GM18517 (cell line): Measurements from ENCODE around the gene CSNK1A1.
"Not testable (repeated sequence)": the region's sequence is repeated elsewhere in the genome, so short reads cannot be mapped to it uniquely, and the experiment has no call there.

Source experiments
- ATAC-seq: cut with Tn5 transposase; IDR thresholded peaks from one replicate; pipeline ENCODE4 v1.9.1; 2021; ENCODE audit warnings: mild to moderate bottlenecking, moderate library complexity; ENCODE audit not compliant: unreplicated experiment

The CSNK1A1 gene

DNA sequence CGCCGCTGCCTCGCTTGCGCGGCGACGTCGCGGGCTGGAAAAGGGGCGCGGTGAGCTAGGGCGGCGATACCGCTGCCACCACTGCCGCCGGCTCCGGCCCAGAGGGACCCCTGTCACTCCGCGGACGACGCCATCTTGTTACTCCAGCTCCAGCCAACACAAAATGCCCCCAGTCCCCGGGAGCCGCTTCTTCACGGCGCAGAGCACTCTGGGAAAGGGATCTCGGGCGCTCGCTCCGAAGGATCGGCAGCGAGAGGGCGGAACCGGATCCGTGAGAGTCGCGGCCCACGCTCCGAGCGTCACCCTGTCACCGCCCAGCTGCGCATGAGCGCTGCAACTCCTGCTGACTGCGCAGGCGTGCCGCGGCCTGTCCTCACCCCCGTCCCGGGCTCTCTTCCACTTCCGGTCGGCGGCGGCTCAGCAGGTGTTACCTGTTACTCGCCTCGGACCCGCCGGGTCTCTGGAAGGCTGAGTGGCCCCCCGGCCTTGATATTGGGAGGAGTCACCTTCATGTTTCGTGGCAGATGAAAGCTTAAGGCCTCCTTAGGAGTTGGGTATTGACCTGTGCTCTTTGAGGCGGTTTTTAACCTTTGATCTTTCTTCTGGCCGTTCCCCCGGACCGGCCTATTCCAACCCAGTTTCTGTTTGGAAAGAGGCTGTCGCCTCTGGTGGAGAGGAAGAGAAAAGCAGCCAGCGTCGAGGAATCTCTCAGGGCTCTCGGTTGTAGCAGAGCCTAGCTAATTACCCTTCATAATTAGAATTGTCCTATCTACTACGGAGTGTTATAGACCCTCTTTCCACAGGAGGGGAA is at the start of gene CSNK1A1:
Gene CSNK1A1 (minus strand): TSS at position 213 of the 811 bp plus-strand sequence. CDS start 475 bp downstream, outside the sequence.
- ATAC-seq: peak; percentile 89

DNA sequence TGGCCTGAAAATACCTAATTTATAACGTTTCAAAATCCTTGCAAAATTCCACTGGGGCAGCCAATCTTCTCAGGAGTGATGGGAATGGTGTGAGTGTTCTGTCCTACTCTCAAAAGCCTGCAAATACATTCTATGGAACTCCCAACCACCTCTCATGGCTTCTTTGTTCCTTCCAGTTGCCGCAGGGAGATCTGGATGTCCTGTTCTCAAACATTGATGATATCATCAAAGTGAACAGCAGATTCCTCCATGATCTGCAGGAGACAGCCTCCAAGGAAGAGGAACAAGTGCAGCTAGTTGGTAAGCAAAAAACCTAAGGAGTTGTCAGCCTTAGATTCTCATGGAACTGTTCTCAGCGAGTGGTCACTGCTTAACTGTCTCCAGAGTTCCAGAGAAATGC is 49.7 kb upstream of the CSNK1A1 start:
- no peak for ATAC-seq

DNA sequence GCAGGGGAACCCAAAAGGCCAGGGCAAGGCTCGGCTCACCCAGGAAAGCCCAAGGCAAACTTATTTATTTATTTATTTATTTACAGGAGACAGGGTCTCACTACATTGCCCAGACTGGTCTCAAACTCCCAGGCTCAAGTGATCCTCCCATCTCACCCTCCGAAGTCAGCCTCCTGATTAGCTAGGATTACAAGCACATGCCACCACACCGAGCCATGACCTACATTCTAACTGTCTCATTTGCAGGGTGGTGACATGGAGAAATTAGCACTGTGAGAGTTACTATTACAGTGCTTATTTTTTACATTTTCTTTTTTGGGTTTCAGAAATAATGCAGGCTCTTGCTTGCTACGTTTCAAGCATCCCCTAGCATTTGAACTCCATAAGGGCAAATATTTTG is 48.1 kb upstream of the CSNK1A1 start:
- no peak for ATAC-seq

DNA sequence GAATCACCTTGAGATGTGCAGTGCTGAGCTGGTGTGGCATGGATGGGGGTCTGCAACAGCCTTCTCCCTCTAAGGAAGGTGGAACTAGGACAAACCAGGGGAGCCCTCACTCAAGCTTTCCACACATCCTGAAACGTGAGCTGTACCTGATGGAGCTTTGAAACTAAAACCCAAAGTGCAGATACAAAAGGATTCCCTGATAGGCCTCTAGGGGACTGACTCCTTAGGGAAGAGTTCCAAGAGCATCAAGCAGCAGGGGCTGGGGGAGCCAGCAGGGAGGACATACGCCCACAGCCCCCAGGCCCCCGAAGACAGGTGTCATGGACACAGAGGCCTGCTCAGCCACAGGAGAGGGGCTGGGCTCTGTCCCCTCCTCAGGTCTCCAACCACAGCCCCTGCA is 47.7 kb upstream of the CSNK1A1 start:
- no peak for ATAC-seq

DNA sequence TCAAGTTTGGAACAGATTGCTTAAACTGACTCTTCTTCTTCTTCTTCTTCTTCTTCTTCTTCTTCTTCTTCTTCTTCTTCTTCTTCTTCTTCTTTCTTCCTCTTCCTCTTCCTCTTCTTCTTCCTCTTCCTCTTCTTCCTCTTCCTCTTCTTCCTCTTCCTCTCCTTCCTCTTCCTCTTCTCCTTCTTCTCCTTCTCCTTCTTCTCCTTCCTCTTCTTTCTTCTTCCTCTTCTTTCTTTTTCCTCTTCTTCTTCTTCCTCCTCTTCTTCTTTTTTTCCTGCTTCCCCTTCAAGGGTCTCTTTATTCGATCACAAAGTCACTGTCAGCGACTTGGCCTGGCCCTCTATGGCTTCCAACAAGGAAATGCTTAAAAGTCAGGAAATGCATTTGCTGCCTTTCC is 47.0 kb upstream of the CSNK1A1 start:
- ATAC-seq: not testable (repeated sequence)

DNA sequence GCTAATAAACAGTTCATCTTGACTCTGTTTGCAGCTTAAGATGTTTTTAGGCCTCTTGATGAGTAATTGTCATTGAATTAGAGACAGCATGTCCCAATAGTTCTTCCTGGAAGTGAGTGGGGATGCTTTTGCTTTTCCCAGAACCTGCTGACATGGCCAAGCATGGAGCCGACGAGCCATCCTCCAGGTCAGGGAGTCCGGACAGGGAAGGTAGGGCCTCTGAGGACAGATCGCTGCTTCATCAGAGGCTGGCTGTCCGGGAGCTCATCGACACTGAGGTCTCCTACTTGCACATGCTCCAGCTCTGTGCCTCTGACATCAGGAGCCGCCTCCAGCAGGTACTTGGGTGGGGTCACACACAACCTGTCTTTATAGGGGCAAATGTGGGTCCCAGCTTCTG is 46.4 kb upstream of the CSNK1A1 start:
- no peak for ATAC-seq

DNA sequence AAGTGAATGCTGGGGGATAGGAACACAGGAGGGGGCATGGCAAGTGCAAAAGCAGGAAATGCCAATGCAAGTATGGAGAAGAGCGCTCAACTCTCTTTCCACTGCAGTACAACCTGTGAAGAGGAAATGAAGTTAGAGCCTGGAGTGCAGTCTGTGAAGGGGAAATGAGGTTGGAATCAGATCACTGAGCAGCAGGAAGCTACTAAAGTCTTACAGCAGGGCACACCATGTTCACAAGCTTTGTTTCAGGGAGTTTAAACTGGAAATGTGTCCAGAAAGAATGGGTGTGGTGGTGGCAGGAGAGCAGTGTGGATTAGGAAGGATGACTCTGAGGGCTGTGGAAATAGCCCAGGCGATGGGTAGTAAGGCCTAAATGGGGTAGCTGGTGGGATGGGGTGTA is 45.5 kb upstream of the CSNK1A1 start:
- no peak for ATAC-seq

DNA sequence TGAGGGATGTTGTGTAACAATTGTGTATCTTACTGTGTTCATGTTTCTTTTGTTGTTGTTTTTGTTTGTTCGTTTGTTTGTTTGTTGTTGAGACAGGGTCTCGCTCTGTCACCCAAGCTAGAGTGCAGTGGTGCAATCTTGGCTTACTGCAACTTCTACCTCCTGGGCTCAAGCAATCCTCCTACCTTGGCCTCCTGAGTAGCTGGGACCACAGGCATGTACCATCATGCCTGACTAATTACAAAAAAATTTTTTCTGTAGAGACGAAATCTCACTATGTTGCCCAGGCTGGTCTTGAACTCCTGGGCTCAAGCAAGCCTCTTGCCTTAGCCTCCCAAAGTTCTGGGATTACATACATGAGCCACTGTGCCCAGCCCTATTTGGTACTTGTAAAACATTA is 43.9 kb upstream of the CSNK1A1 start:
- not testable (repeated sequence) for ATAC-seq

DNA sequence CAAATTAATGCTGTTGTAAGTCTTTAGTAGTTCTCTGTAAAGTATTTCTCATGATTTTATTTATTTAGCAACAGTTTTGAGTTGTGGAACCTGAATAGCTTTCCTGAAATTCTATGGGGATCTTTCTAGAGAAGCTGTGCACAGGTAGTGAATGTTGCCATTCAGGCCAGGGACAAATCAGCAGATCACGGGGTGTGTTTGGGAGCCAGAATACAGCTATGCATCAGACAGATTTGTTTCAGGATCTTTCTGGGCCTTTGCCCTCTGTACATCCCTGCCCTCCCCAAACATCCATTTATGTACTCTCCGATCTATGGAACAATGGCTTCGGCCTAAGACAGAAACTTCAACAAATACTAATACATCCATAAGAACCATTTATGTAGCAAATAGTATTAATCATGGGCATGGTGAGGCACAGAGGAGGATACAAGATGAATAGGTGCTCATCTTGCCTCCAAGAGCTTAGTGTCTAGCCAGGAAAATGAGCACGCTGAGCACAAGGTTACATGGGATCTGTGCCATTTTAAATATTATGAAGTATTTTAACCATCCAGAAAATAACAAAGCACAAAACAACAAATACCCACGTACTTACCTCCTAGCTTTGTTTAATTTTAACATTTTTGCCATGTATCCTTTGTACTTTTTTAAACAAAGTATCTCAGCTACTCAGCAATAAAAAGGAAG is 43.1 kb upstream of the CSNK1A1 start:
- no peak for ATAC-seq

DNA sequence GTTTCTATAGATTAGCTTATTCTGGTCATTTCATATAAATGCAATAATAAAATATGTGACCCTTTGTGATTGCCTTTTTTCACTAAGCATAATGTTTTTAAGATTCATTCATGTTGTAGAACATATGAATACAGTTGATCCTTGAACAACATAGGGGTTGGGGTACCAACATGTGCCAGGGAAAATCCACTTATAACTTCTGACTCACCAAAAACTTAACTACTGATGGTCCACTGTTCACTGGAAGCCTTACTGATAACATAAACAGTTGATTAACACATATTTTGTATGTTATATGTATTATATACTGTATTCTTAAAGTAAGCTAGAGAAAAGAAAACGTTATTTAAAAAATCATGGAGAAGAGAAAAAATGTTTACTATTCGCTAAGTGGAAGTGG is 42.1 kb upstream of the CSNK1A1 start:
- no peak for ATAC-seq

DNA sequence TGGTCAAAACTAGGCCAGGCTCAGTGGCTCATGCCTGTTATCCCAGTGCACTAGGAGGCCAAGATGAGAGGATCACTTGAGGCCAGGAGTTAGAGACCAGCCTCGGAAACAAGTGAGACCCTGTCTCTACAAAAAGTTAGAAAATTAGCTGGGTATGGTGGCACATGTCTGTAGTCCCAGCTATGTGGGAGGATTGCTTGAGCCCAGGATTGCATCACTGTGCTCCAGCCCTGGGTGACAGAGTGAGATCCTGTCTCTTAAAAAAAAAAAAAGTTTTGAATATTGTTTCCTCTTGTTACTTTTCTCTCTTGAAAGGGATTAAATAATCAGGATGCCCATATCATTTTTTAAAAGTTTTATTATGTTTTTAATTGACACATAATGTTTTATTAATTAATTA is 37.7 kb upstream of the CSNK1A1 start:
- no peak for ATAC-seq

DNA sequence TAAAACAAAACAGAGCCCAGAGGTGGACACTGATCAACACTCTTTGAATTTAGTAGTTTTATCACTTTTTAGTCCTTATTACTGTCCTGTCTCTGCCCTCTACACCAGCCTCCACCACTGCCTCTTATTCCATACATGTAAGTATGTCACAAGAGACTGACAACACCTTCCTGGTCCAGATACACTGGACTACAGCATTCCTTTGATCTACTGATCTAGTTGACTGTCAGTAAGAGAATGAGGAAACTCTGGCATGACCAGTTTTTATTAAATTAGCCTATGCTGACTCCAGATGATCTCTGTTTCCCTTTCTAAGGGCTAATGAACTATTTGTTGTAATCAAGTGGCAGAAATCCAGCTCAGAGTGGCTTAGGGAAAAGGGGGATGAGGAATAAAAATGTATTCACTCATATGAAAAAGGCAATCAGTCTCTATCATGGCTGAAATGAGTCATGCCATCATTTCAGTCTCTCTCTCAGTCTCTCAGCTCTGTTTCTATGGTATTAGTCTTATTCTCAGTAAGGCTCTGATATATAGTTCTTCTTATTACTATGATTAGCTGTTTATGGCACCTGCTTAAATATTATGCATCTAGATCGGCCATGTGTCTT is 35.6 kb upstream of the CSNK1A1 start:
- no peak for ATAC-seq

DNA sequence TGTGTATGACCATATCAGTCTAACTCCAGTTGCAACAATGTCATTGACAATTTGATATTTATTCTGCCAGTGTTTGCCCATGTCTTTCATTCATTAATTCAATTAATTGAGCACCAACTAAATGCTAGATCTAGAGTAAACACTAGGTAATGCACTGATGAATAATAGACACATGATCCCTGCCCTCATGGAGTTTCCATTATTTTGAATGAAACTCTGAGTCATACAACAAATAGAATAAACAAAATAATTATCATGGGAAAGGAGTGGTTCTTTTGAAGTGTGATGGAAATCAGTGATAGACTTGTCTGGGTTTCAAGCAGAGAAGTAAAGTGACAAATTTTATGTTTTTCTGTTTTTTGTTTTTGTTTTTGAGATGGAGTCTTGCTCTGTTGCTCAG is 34.7 kb upstream of the CSNK1A1 start:
- ATAC-seq: no peak

DNA sequence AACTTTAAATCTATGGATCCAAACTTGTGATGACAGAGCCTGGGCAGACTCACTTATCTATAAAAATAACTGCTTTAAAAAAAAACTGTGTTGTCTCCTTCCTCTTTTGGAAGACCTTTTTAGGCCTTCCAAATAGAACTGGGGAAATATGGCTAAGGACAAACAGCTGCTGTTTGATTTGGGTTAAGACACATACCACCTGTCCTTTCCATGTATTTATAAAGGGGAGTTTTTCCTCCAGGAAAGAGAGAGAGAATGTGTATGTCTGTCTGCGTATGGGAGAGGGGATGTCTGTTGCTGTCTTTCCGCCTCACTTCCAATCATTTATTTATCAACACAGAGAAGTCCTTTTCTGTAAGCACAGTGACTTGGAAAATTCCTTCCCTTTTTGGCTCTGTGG is 32.9 kb upstream of the CSNK1A1 start:
- no peak for ATAC-seq

DNA sequence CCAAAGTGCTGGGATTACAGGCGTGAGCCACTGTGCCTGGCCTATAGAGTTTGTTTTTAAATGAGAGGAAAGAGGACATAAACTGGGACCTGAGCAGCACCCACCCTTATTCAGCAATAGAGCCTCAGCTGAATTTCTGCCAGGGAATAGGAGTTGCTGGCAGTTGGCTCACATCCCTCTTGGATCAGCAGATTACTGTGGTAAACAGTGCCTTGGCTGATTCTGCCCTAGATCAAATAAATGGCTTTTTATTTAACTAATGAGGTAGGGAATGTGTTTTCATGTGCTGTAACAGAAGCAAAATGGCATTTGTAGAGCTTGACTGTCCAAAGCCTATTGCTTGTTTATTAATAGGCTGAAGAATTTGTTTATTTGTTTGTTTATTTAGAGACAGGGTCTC is 32.2 kb upstream of the CSNK1A1 start:
- no peak for ATAC-seq

DNA sequence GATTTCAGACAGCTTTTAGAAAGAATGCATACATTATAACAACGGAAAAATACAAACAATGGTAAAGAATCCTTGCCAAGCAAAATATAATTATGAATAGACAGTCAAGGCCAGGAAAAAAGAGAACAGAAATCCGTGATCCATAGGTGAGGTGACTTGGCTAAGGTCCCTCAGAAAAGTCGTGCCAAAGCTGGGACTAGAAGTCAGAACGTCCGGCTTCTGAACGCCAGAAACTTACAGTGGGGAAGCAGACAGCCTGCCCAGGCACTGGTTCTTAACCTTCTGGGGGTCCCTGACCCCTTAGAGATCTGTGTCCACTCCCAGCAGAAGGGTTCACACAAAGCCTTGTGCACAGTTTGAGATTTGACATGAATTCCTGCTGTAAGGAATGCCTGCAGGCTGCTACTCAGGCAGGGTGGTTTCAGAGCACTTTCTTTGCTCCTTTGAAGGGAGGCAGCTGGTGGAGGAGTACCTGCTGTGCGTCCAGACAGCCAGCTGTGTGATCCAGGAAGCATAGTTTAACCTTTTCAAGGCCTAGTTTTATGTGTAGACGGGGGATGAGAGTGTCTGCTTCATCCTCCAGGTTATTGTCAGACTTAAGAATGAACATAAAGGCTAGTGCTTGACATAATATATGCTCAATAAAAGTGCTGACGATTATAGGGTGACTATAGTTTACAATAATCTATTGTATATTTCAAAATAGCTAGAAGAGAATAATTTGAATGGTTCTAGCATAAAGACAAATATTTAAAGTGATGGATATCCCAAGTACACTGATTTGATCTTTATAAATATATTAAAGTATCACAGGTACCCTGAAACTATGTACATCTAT is 30.9 kb upstream of the CSNK1A1 start:
- no peak for ATAC-seq

DNA sequence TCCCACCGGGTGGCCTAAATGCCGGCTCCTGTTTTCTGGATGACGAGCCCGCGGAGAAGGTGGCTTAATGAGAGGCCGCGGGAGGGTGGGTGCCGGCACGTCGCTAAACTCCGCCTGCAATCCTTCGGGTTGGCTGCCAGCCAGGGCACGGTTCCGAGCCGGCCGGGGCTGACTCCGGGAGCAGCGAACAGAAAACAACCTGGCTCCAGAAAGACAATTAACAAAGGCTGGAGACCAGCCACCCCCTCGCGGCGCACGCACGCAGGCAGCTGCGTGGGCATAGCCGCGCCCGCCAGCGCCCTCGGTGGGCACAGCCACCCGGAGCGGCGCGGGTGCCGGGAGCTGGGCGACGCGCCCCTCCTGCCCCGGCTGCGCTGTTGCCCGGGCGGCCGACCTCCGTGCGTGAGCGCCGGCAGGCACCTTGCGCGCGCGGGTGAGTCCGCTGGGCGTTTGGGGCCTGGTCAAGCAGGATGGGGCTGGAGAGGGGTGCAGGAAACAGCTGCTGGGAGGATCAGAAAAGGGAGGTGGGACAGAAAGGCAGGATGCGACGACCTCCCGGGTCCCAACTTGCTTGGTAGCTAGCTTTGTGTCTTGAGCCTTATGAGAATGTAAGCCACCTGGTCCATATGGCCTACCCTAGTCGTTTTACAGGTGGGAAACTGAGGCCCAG is 30.1 kb upstream of the CSNK1A1 start, which contains the start of gene ARHGEF37:
Gene ARHGEF37 (plus strand): TSS at position 307 of the 670 bp plus-strand sequence. CDS start 16,272 bp downstream, outside the sequence.
- ATAC-seq: no peak

DNA sequence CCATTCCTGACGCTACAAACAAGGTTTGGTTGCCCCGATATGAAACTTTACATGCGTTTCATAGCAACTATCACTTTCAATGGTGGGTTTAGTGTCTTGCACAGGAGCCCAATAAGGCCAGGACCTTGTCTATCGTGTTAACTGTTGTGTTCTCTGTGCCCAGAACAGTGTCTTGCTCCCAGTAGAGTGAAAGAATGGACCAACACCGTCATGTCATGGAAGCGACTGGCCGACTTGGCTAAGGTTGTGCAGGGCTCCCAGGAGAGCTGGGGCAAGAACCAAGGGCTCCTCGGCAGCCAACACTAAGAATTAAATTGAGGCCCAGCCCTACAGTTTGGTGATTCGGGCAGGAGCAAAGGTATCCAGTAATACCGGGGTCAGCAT is 29.6 kb upstream of the CSNK1A1 start:
- no peak for ATAC-seq

DNA sequence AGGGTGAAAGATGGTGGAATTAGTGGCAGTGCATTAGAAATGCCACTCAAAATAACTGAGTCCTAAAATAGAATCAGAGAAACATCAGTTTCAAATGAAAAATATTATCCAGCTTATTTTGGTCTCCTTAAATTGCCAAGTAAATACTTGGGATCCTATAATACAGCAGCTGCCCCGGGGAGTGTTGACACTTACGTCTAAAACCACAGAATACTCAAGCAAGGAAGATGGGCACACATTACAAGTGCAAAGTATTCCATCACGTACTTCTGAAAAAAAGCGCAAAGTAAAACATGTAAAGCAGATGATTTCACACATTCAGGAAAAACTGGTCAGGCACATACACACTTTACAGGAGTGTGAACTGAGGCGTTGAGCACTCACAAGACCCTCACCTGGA is 27.7 kb upstream of the CSNK1A1 start:
- ATAC-seq: no peak

DNA sequence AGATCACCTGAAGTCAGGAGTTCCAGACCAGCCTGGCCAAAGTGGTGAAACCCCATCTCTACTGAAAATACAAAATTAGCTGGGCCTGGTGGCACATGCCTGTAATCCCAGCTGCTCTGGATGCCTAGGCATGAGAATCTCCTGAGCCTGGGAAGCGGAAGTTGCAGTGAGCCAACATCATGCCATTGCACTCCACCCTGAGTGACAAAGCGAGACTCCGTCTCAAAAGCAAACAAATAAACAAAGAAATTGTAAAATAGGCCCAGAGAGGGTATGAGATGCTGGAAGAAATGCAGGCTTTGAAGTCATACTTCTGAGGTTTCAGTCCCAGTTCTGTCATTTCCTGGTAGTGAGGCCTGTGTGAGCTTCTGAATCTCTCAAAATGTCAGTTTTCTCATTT is 24.8 kb upstream of the CSNK1A1 start:
- no peak for ATAC-seq
